Activated CD4-positive, CD25-positive, alpha-beta regulatory T cell (primary cell): ENCODE data around the gene NMUR1.

Experiments used
- DNase-seq, 4 experiments: peaks; one replicate each; lab custom pipeline; 2025; lab: John Stamatoyannopoulos, UW

NMUR1 gene

GRCh38 chr2:231483398-231484329 lies 46.6 kb downstream of the NMUR1 start:
- peak in 2 of 4 experiments; percentile 20 to 23 for DNase-seq

DNA sequence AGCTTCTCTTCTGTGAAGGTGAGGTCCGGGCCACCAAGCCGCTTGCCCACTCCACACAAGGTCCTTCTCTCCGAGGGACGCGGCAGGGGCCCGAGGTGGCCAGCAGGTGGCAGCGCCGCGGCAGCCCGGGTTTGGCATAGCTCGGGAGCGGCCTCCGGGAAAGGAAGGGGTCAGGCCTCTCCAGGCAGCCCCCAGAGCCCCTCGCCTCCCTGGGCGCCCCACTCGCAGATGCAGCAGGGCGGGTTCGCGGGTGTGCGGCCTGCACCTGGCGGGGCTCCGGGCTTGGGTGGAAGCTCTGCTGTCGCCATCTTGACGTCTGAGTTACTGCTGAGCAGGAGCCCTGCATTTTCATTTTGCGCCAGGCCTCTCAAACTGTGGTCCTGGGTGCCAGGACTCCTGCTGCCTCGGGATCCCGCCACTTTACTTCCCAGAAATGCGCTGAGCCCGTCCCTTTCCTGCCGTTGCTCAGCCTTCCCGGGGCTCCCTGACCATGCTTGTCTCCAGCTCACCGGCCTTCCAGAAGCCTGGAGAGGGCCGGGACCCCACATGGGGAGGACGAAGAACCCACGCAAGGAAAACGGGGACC lies 47.3 kb downstream of the NMUR1 start:
- DNase-seq = peak; percentile 52 to 57 (median 54)

- no peak for DNase-seq
These were observed 49.5 kb downstream of the NMUR1 start for GRCh38 chr2:231480781-231481180.

DNA sequence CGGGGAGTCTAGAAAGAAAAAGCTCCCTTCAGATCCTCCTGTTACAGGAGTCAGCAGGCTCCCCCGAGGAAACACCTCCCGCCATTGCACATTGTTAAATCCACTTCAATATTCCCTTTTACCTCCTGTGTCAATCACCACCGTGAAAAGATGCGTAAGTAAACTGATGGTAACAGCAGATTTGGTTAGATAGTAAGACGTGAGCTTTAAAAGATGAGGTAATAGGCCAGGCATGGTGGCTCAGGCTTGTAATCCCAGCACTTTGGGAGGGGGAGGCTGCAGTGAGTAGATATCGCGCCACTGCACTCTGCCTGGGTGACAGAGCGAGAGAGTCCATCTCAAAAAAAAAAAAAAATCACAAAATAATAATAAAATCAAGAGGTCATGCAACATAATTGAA lies 50.8 kb downstream of the NMUR1 start:
- no peak for DNase-seq

- DNase-seq = no peak
These were observed 53.3 kb downstream of the NMUR1 start for GRCh38 chr2:231476920-231477319.

GRCh38 chr2:231475965-231476364 lies 54.3 kb downstream of the NMUR1 start:
- DNase-seq = no peak
